Body of pancreas (tissue), 4 donors: ENCODE measurements around the gene MACO1.

Experiments
- CTCF ChIP-seq, 7 experiments: fragments of 450-650 bp in 4 of 7; fragments of 200-600 bp in 3 of 7; sonication (generic) in 3 of 7; IDR thresholded peaks; one replicate each; pipeline ENCODE4 v1.5.1; 2016 to 2019; ENCODE audit warnings: antibody characterized with exemption in 7 of 7
- POLR2A ChIP-seq, 3 donors: fragments of 450-650 bp; IDR thresholded peaks; one replicate each; pipeline ENCODE4 v1.6.1; 2016; ENCODE audit warnings: antibody characterized with exemption in 3 of 3, mild to moderate bottlenecking in 2 of 3

- TF ChIP-seq CTCF (IDR thresholded peaks at IDR 0.05) (no peak), POLR2A (IDR thresholded peaks at IDR 0.05) (no peak)
These were observed 29.3 kb downstream of the MACO1 start for GRCh38 chr1:25460020-25460419.
